GM21381 (cell line): Measurements from ENCODE around the gene ST7.
"Not testable (repeated sequence)": the region's sequence is repeated elsewhere in the genome, so short reads cannot be mapped to it uniquely, and the experiment has no call there.

Source experiments
- ATAC-seq: cut with Tn5 transposase; IDR thresholded peaks from one replicate; pipeline ENCODE4 v1.9.1; 2021; ENCODE audit warnings: mild to moderate bottlenecking, moderate library complexity; ENCODE audit not compliant: unreplicated experiment

The ST7 gene

GRCh38 chr7:116971153-116971552 is 17.9 kb downstream of the ST7 start:
- ATAC-seq, result not testable (repeated sequence)

- ATAC-seq, result no peak
These were observed 18.6 kb downstream of the ST7 start for GRCh38 chr7:116971869-116972268.

- not testable (repeated sequence) for ATAC-seq
These were observed 21.7 kb downstream of the ST7 start for GRCh38 chr7:116975024-116975423.

- ATAC-seq, result no peak
These were observed 23.9 kb downstream of the ST7 start for GRCh38 chr7:116977172-116977571.

GRCh38 chr7:116978006-116978405 is 24.7 kb downstream of the ST7 start:
- no peak for ATAC-seq

GRCh38 chr7:116979430-116979829 is 26.1 kb downstream of the ST7 start:
- no peak for ATAC-seq

- no peak for ATAC-seq
These were observed 27.1 kb downstream of the ST7 start for GRCh38 chr7:116980354-116980753.

GRCh38 chr7:116981939-116982338 is 28.6 kb downstream of the ST7 start:
- no peak for ATAC-seq

GRCh38 chr7:116984511-116984910 is 31.2 kb downstream of the ST7 start:
- ATAC-seq, result no peak

- no peak for ATAC-seq
These were observed 31.6 kb downstream of the ST7 start for GRCh38 chr7:116984917-116985316.

GRCh38 chr7:116985575-116985974 is 32.3 kb downstream of the ST7 start:
- no peak for ATAC-seq

- ATAC-seq, result no peak
These were observed 33.6 kb downstream of the ST7 start for GRCh38 chr7:116986611-116987565.

GRCh38 chr7:116988363-116988989 is 35.2 kb downstream of the ST7 start:
- ATAC-seq, result no peak

- ATAC-seq, result no peak
These were observed 36.8 kb downstream of the ST7 start for GRCh38 chr7:116990056-116990455.

GRCh38 chr7:116991233-116991632 is 37.9 kb downstream of the ST7 start:
- no peak for ATAC-seq

GRCh38 chr7:116994611-116995010 is 41.3 kb downstream of the ST7 start:
- ATAC-seq, result no peak

- no peak for ATAC-seq
These were observed 44.7 kb downstream of the ST7 start for GRCh38 chr7:116997972-116998371.

GRCh38 chr7:116998567-116999175 is 45.4 kb downstream of the ST7 start:
- ATAC-seq, result no peak

GRCh38 chr7:116999311-116999710 is 46.0 kb downstream of the ST7 start:
- no peak for ATAC-seq

- ATAC-seq, result no peak
These were observed 48.0 kb downstream of the ST7 start for GRCh38 chr7:117001283-117001682.

GRCh38 chr7:117004899-117005298 is 51.6 kb downstream of the ST7 start:
- no peak for ATAC-seq

GRCh38 chr7:117005449-117005848 is 52.1 kb downstream of the ST7 start:
- no peak for ATAC-seq
